ENCODE measurements around the gene FOXJ3.

Gene FOXJ3

DNA sequence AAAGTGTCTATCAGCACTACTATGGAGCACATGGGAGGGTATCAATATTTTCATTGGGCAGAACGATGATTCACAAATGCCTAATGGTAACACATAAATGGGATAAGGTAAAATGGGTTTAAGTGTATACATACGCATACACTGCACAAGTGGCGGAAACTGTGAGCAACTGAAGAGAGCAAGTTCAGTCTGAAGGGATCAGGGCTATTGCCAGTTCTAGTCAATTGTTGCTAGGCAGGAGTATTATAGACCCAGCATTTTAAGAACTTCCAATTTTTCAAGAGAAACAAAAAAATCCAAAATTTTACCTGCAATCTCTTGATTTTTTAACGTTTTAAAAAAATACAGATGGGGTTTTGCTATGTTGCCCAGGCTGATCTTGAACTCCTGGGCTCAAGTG, 23.1 kb downstream of the FOXJ3 start:
- in situ Hi-C loops (cut with MboI; ENCODE audit: low sequenced_read_pairs), result no loop called here

DNA sequence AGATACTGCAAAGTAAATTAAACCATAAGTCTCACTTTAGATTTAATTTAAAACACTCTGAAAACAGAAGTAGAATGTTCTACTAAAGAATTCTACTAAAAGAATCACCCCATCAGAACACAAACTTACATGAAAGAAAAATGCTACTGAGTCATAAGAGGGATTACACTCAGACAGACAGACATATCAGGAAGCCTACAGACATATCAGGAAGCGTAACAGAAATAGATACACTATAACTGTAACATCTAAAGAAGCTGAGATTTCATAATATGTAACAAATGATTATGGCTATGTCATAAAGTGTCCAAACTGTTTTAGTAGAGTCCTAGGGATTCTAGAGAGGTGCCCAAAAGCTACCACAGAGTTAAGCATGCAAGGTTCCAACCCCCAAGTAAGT, 23.9 kb downstream of the FOXJ3 start:
- in situ Hi-C loops (cut with MboI; ENCODE audit: low sequenced_read_pairs), result no loop called here

DNA sequence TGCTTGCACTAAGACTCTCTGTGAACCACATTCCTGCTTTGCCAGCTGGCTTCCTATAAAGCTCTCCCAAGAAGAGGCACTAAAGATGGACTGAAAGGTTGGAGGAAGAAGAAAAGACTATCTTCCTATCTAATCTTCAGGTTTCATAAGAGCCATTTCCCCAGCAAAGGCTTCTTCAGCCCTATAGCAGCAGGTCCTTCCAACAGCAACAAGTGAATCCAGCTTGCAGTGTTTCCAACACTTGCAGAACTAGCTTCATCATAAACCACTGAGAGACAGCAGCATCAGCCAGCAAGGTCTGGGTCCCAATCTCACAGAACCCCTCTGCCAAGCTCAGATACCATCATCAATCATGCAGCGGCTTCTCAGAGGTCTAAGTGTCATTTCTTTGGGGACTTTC, 28.1 kb downstream of the FOXJ3 start:
- in situ Hi-C loops (cut with MboI; ENCODE audit: low sequenced_read_pairs), result no loop called here

DNA sequence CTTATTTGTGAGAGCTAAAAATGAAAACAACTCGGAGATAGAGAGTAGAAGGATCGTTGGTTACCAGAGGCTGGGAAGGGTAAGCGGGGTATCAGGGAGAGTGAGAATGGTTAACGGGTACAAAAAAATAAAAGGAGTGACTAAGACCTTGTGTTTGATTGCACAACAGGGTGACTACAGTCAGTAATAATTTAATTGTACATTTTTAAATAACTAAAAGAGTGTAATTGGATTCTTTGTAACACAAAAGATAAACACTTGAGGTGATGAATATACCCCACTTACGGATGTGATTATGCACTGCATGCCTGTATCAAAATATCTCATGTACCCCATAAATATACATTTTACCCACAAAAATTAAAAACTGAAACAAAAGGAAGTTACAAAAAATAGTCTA, 29.4 kb downstream of the FOXJ3 start:
- in situ Hi-C loops (cut with MboI; ENCODE audit: low sequenced_read_pairs), result no loop called here

DNA sequence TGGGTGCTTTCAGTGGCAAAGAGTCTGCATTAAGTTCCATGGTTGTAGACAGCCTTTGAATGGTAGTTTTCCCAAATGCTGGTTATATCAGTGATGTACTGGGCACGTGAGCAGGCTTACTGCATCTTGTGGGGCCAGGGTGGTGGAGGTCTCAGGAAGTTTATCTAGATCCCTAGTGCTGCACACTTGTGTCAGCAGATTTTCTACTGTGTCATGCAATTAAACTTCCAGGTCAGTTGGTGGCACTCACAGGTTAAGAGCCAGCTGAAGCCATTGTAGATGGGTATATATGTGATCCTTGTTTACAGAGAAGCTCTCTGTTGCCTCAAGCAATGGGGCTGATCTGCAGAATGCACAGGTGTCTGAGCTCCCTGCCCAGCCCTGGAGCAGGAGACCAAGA, 33.0 kb downstream of the FOXJ3 start:
- in situ Hi-C loops (cut with MboI; ENCODE audit: low sequenced_read_pairs), result no loop called here

DNA sequence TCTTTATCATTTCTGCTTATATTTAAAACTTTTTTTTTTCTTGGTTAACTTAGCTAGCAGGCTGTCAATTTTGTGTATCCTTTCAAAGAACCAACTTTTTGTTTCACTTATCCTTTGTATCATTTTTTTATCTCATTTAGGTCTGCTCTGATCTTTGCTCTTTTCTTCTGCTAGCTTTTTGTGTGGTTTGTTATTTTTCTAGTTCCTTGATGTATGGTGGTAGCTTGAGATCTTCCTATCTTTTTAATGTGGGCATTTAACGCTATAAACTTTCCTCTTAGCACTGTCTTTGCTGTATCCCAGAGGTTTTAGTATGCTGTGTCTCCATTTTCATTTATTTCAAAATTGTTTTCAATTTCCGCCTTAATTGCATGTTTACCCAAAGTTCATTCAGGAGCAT, 36.5 kb downstream of the FOXJ3 start:
- in situ Hi-C loops (cut with MboI; ENCODE audit: low sequenced_read_pairs), result no loop called here

DNA sequence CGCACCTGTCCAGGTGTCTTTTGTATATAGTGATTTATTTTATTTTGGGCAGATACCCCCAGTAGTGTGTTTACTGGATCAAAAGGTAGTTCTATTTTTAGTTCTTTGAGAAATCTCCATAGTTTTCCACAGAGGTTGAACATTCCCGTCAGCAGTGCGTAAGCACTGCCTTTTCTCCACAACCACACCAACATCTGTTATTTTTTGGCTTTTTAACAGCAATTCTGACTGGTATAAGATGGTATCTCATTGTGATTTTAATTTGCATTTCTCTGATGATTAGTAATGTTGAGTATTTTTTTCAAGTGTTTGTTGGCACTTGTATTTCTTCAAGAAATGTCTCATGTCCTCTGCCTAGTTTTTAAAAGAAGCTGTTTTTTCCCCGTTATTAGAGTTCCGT, 39.2 kb downstream of the FOXJ3 start:
- in situ Hi-C loops (cut with MboI; ENCODE audit: low sequenced_read_pairs), result no loop called here

DNA sequence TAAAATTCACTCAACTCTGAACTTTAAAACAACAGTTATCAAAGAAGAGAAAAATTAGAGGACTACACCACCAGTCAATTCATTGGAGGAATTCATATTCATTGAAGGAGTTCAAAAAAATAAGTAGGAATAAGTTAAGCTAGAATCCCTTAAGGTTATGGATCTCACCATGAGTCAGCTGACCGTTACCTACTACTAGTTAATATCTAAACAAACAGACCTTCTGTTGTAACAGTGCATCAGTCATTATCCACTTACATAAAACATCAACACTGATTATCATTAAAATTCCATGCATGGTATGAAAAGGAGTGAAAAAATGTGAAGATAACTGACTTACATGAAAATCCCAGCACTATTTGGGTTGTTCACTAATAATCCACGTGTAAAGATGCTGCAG, 44.9 kb downstream of the FOXJ3 start:
- in situ Hi-C loops (cut with MboI; ENCODE audit: low sequenced_read_pairs), result no loop called here

DNA sequence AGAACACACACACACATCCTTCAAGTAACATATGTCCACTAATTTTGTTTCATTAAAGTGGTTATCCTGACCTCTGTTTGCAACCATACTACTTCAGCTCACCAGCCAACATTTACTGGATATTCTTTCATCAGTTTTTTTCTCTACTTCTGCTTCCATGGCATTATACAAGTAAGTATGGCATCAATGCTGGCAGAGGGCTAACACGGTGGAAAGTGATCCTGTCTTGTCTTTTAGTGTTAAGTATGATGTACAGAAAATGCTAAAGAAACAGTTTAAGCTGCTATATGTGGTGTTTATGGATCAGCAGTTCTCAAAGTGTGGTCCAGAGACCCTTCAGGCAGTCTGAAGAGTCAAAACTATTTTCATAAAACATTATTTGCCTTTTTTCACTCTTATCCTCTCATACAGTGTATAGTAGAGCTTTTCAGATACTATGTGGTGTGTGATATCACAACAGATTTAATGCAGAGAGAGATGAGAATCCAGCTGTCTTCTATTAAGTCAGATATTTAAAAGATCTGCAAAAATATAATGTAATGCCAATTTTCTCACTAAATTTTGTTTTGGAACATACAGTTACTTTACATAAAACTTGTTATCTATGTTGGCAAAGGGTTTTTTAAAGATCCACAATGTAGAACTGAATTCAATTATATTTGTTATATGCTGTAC, 46.6 kb downstream of the FOXJ3 start:
- in situ Hi-C loops (cut with MboI; ENCODE audit: low sequenced_read_pairs), result no loop called here

DNA sequence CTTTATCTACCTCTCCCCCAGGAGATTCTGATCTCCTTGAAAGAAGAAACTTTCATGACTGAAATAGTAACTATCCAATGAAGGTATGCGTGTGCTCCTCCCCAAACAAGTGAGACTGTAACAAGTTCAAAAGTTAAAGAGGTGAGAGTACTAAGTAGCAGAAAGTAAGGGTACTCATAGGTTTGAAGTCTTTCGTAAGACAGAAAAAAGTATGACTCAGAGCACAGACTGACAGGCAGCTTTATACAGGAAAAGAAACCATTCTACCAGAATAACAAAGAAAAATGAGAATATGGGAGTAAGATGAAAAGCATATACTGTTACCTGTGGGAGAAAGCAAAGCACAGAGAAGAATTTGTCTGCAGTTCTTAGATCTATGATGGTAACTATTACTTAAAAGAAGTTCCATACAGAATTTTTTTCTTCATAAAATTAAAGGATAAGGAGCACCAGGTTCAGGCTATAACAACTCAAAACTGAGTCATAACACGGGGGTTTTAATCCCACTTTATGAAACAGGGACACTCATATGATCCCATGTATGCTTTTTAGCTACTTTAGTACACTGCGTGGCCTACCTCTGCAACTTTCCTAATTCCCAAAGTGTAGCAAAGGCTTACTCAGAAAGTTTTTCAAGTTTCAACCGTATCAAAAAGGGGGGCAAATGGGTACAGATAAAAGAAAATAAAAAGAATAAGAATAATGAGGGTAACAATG, 52.0 kb downstream of the FOXJ3 start:
- in situ Hi-C loops (cut with MboI; ENCODE audit: low sequenced_read_pairs), result no loop called here

DNA sequence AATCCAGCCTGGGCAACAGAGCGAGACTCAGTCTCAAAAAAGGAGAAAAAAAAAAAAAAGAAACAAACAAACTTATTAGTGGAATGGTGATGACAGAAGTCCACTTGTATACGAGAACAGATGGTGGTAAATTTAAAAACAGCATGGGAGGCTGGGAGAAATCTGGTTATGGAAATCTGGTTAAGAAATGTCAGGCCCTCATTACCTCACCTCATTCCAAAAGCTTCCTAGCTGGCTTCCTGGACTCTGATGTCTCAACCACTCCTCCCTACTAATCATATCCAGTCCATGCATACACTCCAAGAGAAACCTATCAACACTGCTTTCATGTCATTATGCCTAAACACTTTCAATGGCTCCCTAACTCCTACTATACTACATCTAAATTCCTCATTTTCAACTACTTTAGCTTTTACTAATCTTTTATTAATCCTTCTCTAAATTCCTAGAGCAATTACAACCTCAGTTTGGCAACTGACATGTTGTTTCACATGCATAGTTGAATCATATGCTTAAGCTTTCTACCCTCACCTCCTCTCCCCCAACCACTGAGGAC, 52.9 kb downstream of the FOXJ3 start:
- in situ Hi-C loops (cut with MboI; ENCODE audit: low sequenced_read_pairs), result no loop called here

DNA sequence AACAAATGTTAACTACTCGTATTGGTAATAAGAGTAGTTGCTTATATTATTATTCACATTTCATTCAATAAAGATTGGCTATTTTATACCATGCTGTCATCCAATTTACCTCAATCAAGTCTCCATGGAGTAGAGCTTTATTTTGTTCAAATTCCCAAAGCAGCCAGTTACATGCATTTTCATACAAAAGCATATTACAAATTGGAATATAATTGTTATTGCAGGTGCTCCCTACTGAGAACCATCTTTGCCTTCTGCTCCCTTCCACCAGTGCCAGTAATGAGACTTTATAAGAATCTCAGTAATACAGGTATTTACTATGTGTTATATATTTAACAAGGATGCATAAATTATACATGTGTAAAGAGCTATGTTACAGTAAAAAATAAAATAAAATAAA, 54.2 kb downstream of the FOXJ3 start:
- in situ Hi-C loops (cut with MboI; ENCODE audit: low sequenced_read_pairs), result no loop called here

DNA sequence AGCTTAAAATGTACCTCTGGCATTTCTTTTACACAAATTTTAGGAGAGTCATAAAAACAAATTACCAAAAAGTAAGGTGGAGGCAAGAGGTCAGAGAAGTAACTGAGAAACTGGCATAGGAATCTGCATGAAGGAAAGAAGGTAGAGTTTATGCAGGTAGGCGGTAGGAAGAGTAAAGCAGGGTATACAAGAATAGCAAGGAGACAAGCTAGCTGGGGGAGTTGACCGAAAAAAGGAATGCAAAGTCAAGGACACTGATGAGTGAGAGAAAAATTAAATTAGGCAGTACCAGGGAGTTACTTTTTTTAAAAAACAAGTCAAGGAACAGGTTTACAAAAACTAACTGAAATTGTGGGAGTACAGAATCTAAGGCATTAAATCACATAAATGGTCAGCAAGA, 56.0 kb downstream of the FOXJ3 start:
- in situ Hi-C loops (cut with MboI; ENCODE audit: low sequenced_read_pairs), result no loop called here

DNA sequence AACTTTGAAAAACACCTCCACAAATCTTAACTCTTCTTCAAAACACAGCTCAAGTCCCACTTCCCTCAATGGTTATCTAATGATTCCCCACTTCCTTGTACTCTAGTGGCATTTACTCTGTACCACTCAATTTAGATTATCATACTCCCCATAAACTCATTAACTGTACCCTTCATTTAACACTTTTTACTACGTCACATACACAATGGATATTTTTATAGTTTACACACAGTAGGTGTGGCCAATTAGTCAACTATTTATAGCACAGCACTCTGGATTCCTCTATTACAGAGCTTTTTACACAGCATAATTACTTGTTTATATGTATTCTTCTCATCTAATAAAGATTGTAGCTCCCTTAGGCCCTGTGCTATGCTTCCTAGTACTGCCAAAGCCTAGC, 62.1 kb downstream of the FOXJ3 start:
- in situ Hi-C loops (cut with MboI; ENCODE audit: low sequenced_read_pairs), result no loop called here

DNA sequence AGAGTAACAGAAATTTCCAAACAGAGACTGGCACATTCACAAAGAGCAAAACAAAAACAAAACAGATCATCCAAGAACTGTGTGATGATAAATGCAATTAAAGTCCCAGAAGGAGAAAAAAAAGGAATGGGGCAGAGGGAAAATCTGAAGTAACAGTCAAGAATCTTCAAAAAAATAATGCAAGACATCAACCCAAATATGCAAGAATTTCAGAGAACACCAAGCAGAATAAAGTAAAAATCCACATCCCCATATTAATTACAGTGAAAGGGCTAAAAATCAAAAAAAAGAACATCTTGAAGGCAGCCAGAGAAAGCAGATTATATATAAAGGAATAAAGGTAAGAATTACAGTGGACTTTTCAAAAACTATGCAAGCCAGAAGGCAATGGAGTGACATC, 67.1 kb downstream of the FOXJ3 start:
- in situ Hi-C loops (cut with MboI; ENCODE audit: low sequenced_read_pairs), result no loop called here

DNA sequence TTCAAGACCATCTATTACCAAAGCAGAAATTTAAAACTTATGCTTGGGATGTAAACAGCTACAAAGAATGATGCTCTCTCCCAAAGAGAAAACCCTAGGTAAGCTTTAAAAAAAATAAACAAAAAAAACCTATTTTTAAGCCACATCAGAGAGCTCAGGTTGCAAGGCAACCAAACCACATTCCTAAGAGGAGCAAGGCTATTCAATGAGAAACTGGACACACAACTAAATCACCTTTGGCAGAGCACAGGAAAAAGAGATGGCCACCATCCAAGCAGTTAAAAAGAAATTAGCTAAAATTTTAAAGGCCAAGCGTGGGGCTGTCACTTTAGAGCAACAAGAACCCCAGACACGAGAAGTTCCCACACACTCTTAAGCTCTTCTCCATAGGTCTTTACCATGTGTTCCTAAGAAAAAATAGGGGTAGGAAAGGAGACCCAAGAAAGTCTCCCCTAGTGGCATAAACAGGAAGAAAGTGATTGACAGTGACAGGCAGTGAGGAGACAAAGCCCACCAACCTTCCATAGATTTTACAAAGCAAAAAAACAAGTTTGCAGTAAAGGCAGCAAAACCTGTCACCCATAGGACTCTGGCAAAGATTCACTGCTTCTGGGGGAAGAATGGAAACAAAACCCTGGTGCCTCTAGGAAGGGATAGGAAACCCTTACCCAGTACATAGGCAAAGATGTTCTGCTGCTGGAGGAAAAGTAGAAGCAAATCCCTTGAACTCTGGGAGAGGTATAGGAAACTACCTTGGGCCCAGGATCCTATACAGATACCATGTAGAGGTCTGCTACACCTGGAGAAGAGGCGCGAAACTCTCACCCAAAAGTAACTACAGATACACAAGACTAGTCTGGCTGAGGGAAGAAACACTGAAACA, 68.5 kb downstream of the FOXJ3 start:
- in situ Hi-C loops (cut with MboI; ENCODE audit: low sequenced_read_pairs), result no loop called here

DNA sequence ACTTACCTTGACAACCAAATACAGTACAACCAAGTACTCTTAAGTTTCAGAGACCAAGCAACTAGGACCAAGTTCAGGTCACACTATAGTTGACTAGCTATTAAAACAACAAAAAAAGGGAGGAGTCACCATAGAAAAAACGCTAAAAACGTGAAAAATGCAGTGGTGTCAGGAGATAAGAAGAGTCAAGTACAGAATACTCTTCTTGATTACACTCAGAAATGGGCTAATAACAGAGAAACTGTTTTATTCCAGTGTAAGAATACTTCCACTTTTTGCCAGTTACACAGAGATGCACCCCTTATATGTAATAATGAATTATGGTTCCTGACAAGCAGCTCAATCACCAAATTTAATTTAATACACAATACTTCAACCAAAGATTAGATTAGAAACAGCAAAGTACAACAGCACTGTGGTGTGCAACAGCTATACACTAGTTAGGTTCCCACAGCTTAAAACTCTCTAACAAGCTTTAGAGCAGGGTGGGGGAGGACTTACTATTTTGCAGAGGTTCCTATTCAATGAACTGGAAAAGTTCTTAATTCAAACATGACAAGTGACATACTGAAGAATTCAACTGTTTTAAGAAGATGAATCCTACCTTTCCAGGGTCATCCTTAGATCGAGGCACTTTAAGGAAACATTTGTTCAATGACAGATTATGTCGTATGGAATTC, 70.4 kb downstream of the FOXJ3 start:
- in situ Hi-C loops (cut with MboI; ENCODE audit: low sequenced_read_pairs), result no loop called here

DNA sequence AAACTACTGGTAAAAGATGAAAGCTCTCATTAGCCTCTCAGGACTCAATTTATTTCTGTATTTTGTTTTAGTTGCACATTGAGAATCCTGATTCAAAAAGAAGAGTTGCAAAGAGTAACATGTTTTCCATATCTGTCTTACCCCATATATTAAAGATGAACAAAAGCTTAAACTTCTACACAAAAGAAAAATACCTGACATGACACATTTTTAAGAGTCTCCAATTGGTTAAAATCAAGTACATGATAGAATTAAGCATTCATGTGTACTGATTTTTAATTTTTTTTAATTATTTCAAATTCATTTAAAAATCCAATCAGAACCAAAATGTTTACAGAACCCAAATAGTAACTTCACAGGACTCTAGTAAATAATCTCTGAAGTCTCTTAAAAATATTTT, 72.0 kb downstream of the FOXJ3 start:
- in situ Hi-C loops (cut with MboI; ENCODE audit: low sequenced_read_pairs), result no loop called here

DNA sequence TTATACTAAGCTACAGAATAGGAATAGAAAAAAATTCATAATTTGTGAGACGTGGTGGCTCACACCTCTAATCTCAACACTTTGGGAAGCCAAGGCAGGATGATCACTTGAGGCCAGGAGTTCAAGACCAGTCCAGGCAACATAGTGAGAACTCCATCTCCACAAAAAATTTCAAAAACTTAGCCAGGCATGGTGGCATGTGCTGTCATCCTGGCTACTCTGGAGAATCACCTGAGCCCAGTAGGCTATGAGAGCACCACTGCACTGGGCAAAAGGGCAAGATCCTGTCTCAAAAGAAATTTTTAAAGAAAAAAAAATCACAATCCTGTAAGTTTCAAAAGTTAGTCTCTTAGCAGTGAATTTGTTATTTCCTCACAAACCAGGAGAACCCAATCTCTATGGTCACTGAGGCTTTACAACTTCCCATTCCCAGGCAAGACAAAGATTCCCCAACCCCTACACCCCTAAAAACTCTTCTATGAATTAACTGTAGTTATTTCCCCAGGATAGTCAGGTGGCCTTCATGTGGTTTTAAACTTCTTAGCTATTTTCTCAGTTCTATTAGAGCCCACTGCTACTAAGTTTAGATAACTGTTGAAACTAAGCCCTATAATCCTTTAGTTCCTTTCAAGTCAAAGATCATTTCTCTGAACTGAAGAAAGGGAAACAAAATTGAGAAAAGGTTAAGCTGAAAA, 74.5 kb downstream of the FOXJ3 start:
- in situ Hi-C loops (cut with MboI; ENCODE audit: low sequenced_read_pairs), result no loop called here

DNA sequence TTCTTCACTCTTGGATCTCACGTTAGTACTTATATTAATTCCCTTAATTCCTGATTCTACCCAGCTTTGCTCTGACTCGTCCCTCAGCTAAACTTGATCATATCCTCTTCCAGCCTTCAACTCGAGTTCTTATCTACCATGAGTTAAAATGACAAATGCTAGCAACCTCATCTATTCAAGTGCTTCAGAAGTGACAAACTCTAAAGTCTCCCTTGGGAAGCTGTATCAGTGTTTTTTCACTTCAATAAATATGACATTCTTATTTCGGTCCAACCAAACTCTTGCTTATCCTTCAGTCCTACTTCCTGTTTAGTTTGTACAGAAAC, 75.3 kb downstream of the FOXJ3 start:
- in situ Hi-C loops (cut with MboI; ENCODE audit: low sequenced_read_pairs), result no loop called here
